ENCODE results near the gene ACTN2. TPM values are rescaled to one million over a fixed set of nuclear protein-coding genes. Genes with fewer than 3 reads are reported as not detected.

The ACTN2 gene
- total RNA-seq, 1 experiment from 2014 or later: 0.49 TPM

- Histone ChIP-seq H3K27me3 (ENCODE audit: control insufficient read depth, insufficient read depth, low read length) (no peaks in the 10 kb centered on the region), H3K9me3 (ENCODE audit: control insufficient read depth, insufficient read depth, low read depth, low read length) (no peaks in the 10 kb centered on the region), H3K4me1 (ENCODE audit: control insufficient read depth, insufficient read depth, low read length) (no peaks in the 10 kb centered on the region), H3K4me3 (ENCODE audit: low read depth in 2 of 2, low read length in 2 of 2) (no peak overlapping the region), H3K36me3 (ENCODE audit: control insufficient read depth, insufficient read depth, low read length) (peaks cover 3% of the 10 kb centered on the region; the same call in 1 of the 2 replicates), H3K27ac (ENCODE audit: low read length) (no peak overlapping the region)
- intact Hi-C loops (cut with micrococcal nuclease; ENCODE audit: unreplicated experiment): no loop called here
- ATAC-seq (no peak), DNase-seq (ENCODE audit: low read depth, low spot score) (no peak)
- TF ChIP-seq POLR2AphosphoS5 (IDR thresholded peaks at IDR 0.05; ENCODE audit: low read depth, low read length) (no peak), SIN3A (IDR thresholded peaks at IDR 0.05; ENCODE audit: borderline replicate concordance, insufficient read depth, low read depth, low read length) (no peak), REST (IDR thresholded peaks at IDR 0.05; ENCODE audit: insufficient read depth in 1 of 2, low read depth in 2 of 2, low read length in 1 of 2) (no peak), CTCF (IDR thresholded peaks at IDR 0.05) (no peak), TCF7L2 (IDR thresholded peaks at IDR 0.05; ENCODE audit: low read depth, low read length) (no peak)
- in situ Hi-C loops (cut with HindIII; ENCODE audit: low pct_unique_long_range_greater_than_20kb, low sequenced_read_pairs): no loop called here
- ChIA-PET CTCF (no interaction called here), POLR2A (no interaction called here)
- no TSS peak for BruUV-seq (replicated peaks)
These were observed 120.3 kb downstream of the ACTN2 start for GRCh38 chr1:236806634-236807033.

GRCh38 chr1:236808005-236808404, 121.7 kb downstream of the ACTN2 start:
- Histone ChIP-seq H3K36me3 (ENCODE audit: control insufficient read depth, insufficient read depth, low read length) (peaks cover 3% of the 10 kb centered on the region; the same call in 1 of the 2 replicates), H3K9me3 (ENCODE audit: control insufficient read depth, insufficient read depth, low read depth, low read length) (no peaks in the 10 kb centered on the region), H3K27me3 (ENCODE audit: control insufficient read depth, insufficient read depth, low read length) (no peaks in the 10 kb centered on the region), H3K4me3 (ENCODE audit: low read depth in 2 of 2, low read length in 2 of 2) (no peak overlapping the region), H3K4me1 (ENCODE audit: control insufficient read depth, insufficient read depth, low read length) (no peaks in the 10 kb centered on the region), H3K27ac (ENCODE audit: low read length) (no peak overlapping the region)
- POLR2A ChIA-PET: no interaction called here
- in situ Hi-C loops (cut with HindIII; ENCODE audit: low pct_unique_long_range_greater_than_20kb, low sequenced_read_pairs) (no loop called here), intact Hi-C loops (cut with micrococcal nuclease; ENCODE audit: unreplicated experiment) (no loop called here)
- no peak for TF ChIP-seq POLR2AphosphoS5 (IDR thresholded peaks at IDR 0.05; ENCODE audit: low read depth, low read length)
- no TSS peak for BruUV-seq (replicated peaks)
- no peak for ATAC-seq
- DNase-seq (ENCODE audit: low read depth, low spot score): no peak
- CTCF ChIA-PET: interaction anchor here (0.6 kb wide), 1 partner anchor 54 kb away, joined by 4 read pairs; no protein-coding TSS in a partner anchor

- H3K4me3 ChIP-seq (ENCODE audit: low read depth in 2 of 2, low read length in 2 of 2): no peak overlapping the region
- ChIA-PET CTCF (interaction anchor here (0.6 kb wide), 1 partner anchor 55 kb away, joined by 4 read pairs; no protein-coding TSS in a partner anchor), POLR2A (no interaction called here)
- H3K36me3 ChIP-seq (ENCODE audit: control insufficient read depth, insufficient read depth, low read length): peaks cover 3% of the 10 kb centered on the region; the same call in 1 of the 2 replicates
- no peak for TF ChIP-seq POLR2AphosphoS5 (IDR thresholded peaks at IDR 0.05; ENCODE audit: low read depth, low read length)
- no peak for TF ChIP-seq TCF7L2 (IDR thresholded peaks at IDR 0.05; ENCODE audit: low read depth, low read length)
- TF ChIP-seq REST (IDR thresholded peaks at IDR 0.05; ENCODE audit: insufficient read depth in 1 of 2, low read depth in 2 of 2, low read length in 1 of 2): no peak
- no peak for TF ChIP-seq SIN3A (IDR thresholded peaks at IDR 0.05; ENCODE audit: borderline replicate concordance, insufficient read depth, low read depth, low read length)
- TF ChIP-seq CTCF (IDR thresholded peaks at IDR 0.05): no peak
- H3K9me3 ChIP-seq (ENCODE audit: control insufficient read depth, insufficient read depth, low read depth, low read length): no peaks in the 10 kb centered on the region
- no peak overlapping the region for H3K27ac ChIP-seq (ENCODE audit: low read length)
- intact Hi-C loops (cut with micrococcal nuclease; ENCODE audit: unreplicated experiment) (no loop called here), in situ Hi-C loops (cut with HindIII; ENCODE audit: low pct_unique_long_range_greater_than_20kb, low sequenced_read_pairs) (no loop called here)
- no TSS peak for BruUV-seq (replicated peaks)
- ATAC-seq: no peak
- no peaks in the 10 kb centered on the region for H3K4me1 ChIP-seq (ENCODE audit: control insufficient read depth, insufficient read depth, low read length)
- no peaks in the 10 kb centered on the region for H3K27me3 ChIP-seq (ENCODE audit: control insufficient read depth, insufficient read depth, low read length)
- DNase-seq (ENCODE audit: low read depth, low spot score): no peak
These were observed 122.3 kb downstream of the ACTN2 start for GRCh38 chr1:236808564-236809130.
